Glomerular visceral epithelial cell (primary cell): ENCODE data around the gene DSCAML1.
"Not testable (repeated sequence)": the region's sequence is repeated elsewhere in the genome, so short reads cannot be mapped to it uniquely, and the experiment has no call there.

ENCODE experiments used
- DNase-seq: peaks from one replicate; pipeline ENCODE4 v3.0.0-alpha.2; 2016; ENCODE audit errors: extremely low spot score

Gene DSCAML1

GRCh38 chr11:117468888-117469287, 328.1 kb downstream of the DSCAML1 start:
- DNase-seq = no peak

GRCh38 chr11:117467770-117468169, 329.2 kb downstream of the DSCAML1 start:
- no peak for DNase-seq

GRCh38 chr11:117466966-117467365, 330.1 kb downstream of the DSCAML1 start:
- no peak for DNase-seq

DNA sequence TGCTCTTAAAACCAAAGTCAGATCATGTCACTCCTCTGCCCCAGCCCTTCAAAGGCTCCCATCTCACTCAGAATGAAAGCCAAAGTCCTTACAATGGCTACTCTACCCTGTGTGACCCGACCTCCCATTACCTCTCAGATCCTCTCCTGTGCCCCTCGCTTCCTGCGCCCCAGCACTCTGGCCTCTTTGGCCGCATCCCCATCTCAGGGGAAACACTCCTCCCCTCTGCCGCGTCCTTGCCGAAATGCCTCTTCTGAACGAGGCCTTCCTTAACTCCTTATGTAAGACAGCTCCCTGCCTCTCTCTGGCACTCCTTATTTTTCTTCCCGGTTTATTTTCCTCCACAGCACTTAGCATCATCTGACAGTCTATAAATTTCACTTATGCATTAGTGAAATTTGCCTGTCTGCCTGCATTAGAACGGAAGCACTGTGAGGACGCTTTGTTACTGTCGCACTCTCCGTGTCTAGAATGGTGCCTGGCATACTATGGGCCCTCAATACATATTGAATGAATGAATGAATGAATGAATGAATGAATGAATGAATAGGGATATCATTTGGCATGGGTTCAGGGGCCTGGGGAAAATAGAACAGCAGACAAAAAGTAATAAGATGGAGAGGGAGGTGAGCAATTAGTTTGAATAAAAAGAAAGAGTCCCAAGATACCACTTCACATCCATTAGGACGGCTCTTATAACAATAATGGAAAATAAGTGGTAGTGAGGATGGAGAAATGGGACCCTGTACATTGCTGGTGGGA, 331.6 kb downstream of the DSCAML1 start:
- DNase-seq = no peak

DNA sequence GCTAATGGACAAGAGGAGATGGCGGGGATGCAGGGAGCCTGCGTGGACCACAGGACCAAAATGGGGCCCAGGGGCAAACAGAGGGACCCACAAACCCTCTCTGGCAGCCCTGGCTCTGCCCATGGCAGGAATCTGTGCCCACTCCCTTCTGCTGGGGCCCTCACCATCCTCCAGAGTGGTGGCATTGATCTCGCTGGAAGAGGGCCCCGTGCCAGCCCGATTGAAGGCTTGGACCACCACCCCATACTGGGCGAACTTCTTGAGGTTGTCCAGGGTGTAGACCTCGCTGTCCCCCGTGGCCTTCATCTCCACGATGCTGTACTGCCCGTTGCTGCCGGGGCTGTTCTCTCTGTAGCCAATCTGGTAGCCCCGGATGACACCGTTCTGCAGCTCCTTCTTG, 332.2 kb downstream of the DSCAML1 start:
- DNase-seq = no peak

GRCh38 chr11:117462864-117463247, 334.2 kb downstream of the DSCAML1 start:
- DNase-seq = no peak

GRCh38 chr11:117462183-117462863, 334.7 kb downstream of the DSCAML1 start:
- no peak for DNase-seq

DNA sequence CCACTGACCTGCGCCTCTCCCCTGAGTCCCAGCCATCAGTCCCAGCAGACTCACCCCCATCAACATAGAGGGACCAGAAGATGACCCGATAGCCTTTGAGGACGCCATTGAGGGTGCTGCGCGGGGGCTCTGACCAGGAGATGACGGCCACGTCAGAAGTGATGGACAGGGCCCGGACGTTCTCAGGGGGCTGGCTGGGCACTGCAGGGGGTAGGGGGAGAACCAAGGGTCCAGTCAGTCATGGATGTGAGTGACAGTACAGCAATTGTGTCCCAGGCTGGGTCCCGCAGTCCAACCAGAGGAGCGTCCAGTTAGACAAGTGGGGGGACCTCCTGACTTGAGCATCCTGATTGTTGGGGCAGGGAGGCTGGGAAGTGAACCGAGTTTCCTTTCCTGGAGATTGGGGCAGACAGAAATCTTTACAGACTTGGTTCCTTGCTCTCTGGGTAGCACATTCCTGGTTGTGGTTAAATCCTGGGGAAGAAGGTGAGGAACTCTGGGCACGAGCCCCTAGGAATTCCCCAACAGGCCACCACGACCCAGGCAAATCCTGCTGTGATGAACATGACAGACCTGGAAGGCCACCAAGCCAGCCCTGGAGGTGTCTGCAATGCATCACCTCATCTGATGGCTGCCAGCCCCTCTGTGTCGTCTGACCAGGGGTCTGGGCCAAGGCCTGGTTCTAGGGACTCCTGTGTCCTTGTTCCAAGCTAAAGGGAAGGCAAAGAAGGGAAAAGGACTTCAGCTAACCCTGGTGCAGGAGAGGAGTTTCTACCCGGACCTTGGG, 335.4 kb downstream of the DSCAML1 start:
- no peak for DNase-seq

GRCh38 chr11:117459979-117460300, 337.1 kb downstream of the DSCAML1 start:
- no peak for DNase-seq

DNA sequence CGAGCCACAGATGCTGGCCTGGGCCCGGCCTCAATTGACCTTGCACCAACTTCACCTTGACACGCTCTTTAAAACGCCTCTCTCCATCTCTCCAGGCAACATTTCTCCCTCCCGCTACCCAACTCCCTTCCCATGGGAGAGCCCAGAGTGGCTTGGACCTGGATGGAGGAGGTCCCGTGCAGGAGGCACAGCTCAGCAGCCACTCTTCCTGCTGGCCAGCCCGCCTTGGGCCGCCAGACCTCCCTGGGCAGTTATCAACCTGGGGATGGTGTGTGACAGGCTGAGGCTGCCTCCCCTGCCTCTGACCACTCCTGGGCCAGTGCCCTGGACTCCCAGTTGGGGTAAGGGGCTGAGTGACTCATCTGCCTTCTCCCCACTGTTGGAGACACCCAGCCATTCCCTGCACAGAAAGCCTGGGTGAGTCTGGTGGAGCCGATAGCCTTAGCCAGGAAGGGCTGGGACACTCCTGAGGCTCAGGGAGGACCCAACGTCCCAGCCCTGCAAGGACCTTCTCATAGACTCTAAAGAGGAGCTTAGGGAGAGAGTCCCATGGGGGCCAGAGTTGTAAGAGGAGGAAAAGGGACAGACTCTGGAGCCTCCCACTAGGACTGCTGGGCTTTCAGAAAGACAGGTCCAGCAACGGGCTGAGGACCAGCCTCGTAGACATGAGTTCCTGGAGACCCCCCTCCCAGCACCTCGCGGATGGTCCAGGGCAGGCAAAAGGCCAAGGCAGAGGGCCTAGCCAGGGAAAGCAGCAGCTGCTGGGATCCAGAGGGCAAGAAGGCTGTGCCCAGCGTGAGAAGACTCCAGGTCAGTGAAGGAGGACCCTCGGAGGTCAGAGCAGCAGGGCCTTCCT, 337.7 kb downstream of the DSCAML1 start:
- no peak for DNase-seq

GRCh38 chr11:117458275-117459122, 338.5 kb downstream of the DSCAML1 start:
- peak; percentile 45 for DNase-seq

DNA sequence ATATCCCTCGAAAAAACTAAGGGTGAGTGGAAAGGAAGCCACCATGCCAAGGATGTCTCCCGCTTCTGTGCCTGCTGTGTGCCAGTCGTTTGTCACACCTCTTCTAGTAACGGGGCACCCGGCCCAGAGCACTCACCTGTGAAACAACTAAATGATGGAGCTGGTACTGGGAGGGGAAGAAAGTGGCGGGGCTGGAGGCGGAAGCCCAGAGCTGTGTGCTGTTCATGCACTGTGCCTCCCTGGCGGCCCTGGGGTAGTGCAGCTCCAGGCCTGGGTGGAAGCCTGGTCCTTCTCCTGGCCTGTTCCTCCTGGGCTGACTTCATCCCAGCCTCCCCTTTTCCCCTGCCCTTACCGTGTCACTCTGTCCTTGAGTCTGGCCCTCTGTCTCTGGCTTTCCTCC, 339.2 kb downstream of the DSCAML1 start:
- DNase-seq = no peak

GRCh38 chr11:117457031-117457785, 339.8 kb downstream of the DSCAML1 start:
- DNase-seq = no peak

DNA sequence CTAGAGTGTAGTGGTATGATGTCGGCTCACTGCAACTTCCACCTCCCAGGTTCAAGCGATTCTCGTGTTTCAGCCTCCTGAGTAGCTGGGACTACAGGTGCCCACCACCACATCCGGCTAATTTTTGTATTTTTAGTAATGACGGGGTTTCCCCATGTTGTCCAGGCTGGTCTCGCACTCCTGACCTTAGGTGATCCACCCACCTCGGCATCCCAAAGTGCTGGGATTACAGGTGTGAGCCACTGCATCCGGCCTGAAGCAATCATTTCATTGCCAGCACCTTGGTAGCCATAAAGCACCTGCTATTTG, 340.3 kb downstream of the DSCAML1 start:
- DNase-seq = not testable (repeated sequence)

GRCh38 chr11:117456027-117456720, 340.8 kb downstream of the DSCAML1 start:
- no peak for DNase-seq

GRCh38 chr11:117454564-117454917, 342.5 kb downstream of the DSCAML1 start:
- DNase-seq = no peak

- DNase-seq = no peak
These were observed 343.0 kb downstream of the DSCAML1 start for GRCh38 chr11:117453886-117454563.

DNA sequence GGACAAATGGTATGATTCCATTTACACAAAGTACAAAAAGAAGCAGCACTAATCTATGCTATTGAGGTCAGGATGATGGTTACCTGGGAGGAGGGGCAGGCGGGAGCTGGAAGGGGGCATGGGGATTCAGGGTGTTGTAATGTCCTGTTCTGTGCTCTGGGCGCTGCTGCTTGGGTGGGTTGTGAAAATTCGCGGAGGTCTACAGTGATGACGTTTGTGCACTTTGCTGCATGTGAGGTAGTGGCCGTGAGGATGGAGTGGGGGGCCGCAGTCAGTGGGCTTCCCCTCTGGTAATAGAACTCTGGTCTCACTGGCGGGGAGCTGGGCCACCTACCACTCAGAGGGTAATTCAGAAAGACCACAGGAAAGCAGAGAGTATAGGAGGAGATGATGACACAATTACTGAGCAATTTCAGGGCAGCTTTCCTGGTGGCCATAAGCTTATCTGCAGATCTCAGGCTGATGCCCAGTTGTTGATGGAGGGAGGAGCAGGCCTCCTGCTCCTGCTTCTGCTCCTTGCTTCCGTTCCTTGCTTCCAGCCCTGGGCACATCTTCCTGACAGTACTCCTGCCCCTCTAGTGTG, 347.8 kb downstream of the DSCAML1 start:
- no peak for DNase-seq
